NCI-H2196 (cell line): ENCODE measurements around the gene ERI2.

Experiments used
- DNase-seq: peaks from one replicate; lab custom pipeline; 2025; ENCODE audit not compliant: unreplicated experiment; lab: John Stamatoyannopoulos, UW

The ERI2 gene

DNA sequence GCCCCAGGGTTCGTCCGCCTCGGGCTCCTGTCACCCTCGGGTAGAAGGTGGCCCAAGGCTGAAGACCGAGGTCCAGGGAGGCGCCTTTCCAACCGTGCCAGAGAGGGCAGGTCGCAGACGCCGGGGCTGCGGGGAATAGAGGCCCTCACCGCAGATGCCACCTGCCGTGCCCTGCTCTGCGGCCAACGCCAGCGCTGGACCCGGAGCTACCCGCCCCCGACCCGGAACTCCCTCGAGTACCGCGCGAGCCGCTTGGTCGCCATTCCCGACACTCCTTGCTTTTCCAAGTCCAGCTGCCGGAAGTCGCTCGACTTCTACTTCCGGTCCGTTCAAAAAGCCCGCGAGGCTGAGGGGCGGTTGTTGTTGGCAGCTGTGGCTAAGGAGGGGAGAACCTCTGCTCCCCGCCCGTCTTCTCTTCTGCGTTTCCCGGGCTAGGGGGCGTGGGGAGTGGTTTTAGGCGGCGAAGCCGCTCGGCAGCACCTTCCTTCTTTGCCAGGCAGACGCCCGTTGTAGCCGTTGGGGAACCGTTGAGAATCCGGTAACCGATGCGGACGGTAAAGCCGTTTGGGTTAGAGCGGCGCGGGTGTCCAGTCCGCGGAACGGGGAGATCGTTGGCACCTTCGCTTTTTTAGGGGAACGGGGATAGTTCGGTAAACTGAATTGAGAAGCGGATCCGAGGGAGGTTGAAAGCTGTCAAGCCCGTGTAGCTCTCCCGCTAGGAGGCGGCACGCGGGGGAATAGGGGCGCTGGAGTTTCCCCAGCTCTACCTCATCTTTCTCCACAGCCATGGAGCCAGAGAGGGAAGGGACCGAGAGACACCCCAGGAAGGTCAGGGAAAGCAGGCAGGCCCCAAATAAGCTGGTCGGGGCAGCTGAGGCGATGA is at the start of gene ERI2, which contains the start of gene REXO5:
Gene ERI2 (minus strand): TSS at position 305 of the 883 bp plus-strand sequence. CDS start 42 bp downstream, at position 263.
Gene REXO5 (plus strand): TSS at position 360 of the 883 bp plus-strand sequence. CDS start 427 bp downstream, at position 787.
- DNase-seq, result peak; percentile 95

- DNase-seq, result no peak
These were observed 48.7 kb upstream of the ERI2 start for GRCh38 chr16:20854963-20855362.

GRCh38 chr16:20853981-20854620 is 47.8 kb upstream of the ERI2 start:
- DNase-seq, result no peak

GRCh38 chr16:20853143-20853542 is 46.9 kb upstream of the ERI2 start:
- DNase-seq, result no peak

GRCh38 chr16:20851601-20852000 is 45.3 kb upstream of the ERI2 start:
- DNase-seq, result no peak

- DNase-seq, result no peak
These were observed 44.7 kb upstream of the ERI2 start for GRCh38 chr16:20850981-20851380.

- peak; percentile 77 for DNase-seq
These were observed 43.5 kb upstream of the ERI2 start for GRCh38 chr16:20849589-20850390.

- DNase-seq, result no peak
These were observed 41.3 kb upstream of the ERI2 start for GRCh38 chr16:20847550-20847949.

GRCh38 chr16:20846551-20846950 is 40.3 kb upstream of the ERI2 start:
- no peak for DNase-seq

- no peak for DNase-seq
These were observed 39.8 kb upstream of the ERI2 start for GRCh38 chr16:20846030-20846429.

DNA sequence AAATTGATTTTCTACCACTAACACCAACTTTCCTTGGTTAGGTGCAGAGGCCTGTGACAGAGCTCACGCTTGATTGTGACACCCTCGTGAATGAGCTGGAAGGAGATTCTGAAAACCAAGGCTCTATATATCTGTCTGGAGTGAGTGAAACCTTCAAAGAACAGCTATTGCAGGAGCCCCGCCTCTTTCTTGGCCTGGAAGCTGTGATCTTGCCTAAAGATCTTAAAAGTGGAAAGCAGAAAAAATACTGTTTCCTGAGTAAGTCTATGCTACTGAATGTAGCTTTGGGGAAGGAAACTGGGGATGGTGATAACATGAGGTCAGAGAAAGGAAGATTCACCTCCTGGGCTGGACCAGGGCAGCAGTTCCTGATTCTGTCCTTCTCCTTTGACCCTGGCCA is 38.3 kb upstream of the ERI2 start:
- no peak for DNase-seq

GRCh38 chr16:20844054-20844453 is 37.8 kb upstream of the ERI2 start:
- no peak for DNase-seq

DNA sequence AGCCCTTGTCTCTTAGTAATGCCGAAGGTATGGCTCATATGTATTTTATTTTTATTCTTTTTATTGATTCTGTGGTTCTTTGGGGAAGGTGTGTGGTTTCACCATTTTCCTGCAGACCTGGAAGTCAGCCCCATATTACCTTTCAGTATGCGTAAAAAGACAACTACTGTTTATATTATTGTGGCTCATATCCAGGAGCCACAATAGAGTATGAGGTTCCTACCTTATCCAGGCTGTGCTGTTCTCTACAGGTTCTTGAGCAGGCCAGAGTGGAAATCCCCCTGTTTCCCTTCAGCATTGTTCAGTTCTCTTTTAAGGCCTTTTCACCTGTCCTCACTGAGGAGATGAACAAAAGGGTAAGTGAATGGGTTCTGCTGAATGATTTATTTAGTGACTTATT is 33.2 kb upstream of the ERI2 start:
- DNase-seq, result no peak

GRCh38 chr16:20838240-20838639 is 32.0 kb upstream of the ERI2 start:
- DNase-seq, result no peak

- no peak for DNase-seq
These were observed 26.8 kb upstream of the ERI2 start for GRCh38 chr16:20833086-20833485.

GRCh38 chr16:20830372-20830771 is 24.1 kb upstream of the ERI2 start:
- no peak for DNase-seq

- DNase-seq, result no peak
These were observed 23.3 kb upstream of the ERI2 start for GRCh38 chr16:20829536-20829935.

- DNase-seq, result no peak
These were observed 19.8 kb upstream of the ERI2 start for GRCh38 chr16:20826039-20826566.

GRCh38 chr16:20822521-20823325 is 16.5 kb upstream of the ERI2 start:
- no peak for DNase-seq

- DNase-seq, result no peak
These were observed 15.4 kb upstream of the ERI2 start for GRCh38 chr16:20821682-20822081.
